Forelimb muscle (tissue), 1 donor: ENCODE results near the gene BCAP31. TPM values are rescaled to one million over a fixed set of nuclear protein-coding genes. Genes with fewer than 3 reads are reported as not detected.

Experiments
- polyA plus RNA-seq: library from polyadenylated mRNA; unstranded; fragments of 120-200 nt; gene quantifications from one replicate; pipeline ENCODE4 v1.2.1, GENCODE V29; 2013; ENCODE audit not compliant: insufficient read length

BCAP31 gene
- polyA plus RNA-seq, 1 donor = 74.1 TPM

Other genes starting within 250 kb of the BCAP31 start
- gene BGN, start 229.4 kb downstream of the BCAP31 start, polyA plus RNA-seq = 95.3 TPM
- 0.80 TPM for gene ATP2B3, start 206.7 kb downstream of the BCAP31 start, polyA plus RNA-seq
- 15.6 TPM for gene CCNQ, start 125.2 kb downstream of the BCAP31 start, polyA plus RNA-seq
- 0.15 TPM for gene DUSP9, start 77.2 kb downstream of the BCAP31 start, polyA plus RNA-seq
- gene PNCK, start 50.6 kb downstream of the BCAP31 start, polyA plus RNA-seq = 6.2 TPM
- gene SLC6A8, start 36.5 kb downstream of the BCAP31 start, polyA plus RNA-seq = 40.6 TPM
- 10.3 TPM for gene ABCD1, start 469 bp upstream of the BCAP31 start, polyA plus RNA-seq
- 2.3 TPM for gene PLXNB3, start 39.9 kb upstream of the BCAP31 start, polyA plus RNA-seq
- gene SRPK3, start 56.7 kb upstream of the BCAP31 start, polyA plus RNA-seq = 299 TPM
- gene IDH3G, start 70.0 kb upstream of the BCAP31 start, polyA plus RNA-seq = 49.6 TPM
- gene SSR4, start 70.3 kb upstream of the BCAP31 start, polyA plus RNA-seq = 115 TPM
- gene PDZD4, start 106.2 kb upstream of the BCAP31 start, polyA plus RNA-seq = 2.4 TPM
- gene L1CAM, start 161.8 kb upstream of the BCAP31 start, polyA plus RNA-seq = 1.9 TPM
- 1.1 TPM for gene AVPR2, start 180.3 kb upstream of the BCAP31 start, polyA plus RNA-seq
- 21.5 TPM for gene ARHGAP4, start 201.9 kb upstream of the BCAP31 start, polyA plus RNA-seq
- gene NAA10, start 210.7 kb upstream of the BCAP31 start, polyA plus RNA-seq = 75.3 TPM
- gene RENBP, start 220.3 kb upstream of the BCAP31 start, polyA plus RNA-seq = 3.7 TPM
- gene HCFC1, start 247.4 kb upstream of the BCAP31 start, polyA plus RNA-seq = 30.7 TPM
- gene TMEM187, start 248.4 kb upstream of the BCAP31 start, polyA plus RNA-seq = 2.8 TPM